ENCODE results near the gene MTG2. TPM values are rescaled to one million over a fixed set of nuclear protein-coding genes. Genes with fewer than 3 reads are reported as not detected.

MTG2 gene
- total and polyA plus RNA-seq, 2 of the 4 experiments (the other 2 are of a cell fraction): 11.5 to 25.2 TPM

DNA sequence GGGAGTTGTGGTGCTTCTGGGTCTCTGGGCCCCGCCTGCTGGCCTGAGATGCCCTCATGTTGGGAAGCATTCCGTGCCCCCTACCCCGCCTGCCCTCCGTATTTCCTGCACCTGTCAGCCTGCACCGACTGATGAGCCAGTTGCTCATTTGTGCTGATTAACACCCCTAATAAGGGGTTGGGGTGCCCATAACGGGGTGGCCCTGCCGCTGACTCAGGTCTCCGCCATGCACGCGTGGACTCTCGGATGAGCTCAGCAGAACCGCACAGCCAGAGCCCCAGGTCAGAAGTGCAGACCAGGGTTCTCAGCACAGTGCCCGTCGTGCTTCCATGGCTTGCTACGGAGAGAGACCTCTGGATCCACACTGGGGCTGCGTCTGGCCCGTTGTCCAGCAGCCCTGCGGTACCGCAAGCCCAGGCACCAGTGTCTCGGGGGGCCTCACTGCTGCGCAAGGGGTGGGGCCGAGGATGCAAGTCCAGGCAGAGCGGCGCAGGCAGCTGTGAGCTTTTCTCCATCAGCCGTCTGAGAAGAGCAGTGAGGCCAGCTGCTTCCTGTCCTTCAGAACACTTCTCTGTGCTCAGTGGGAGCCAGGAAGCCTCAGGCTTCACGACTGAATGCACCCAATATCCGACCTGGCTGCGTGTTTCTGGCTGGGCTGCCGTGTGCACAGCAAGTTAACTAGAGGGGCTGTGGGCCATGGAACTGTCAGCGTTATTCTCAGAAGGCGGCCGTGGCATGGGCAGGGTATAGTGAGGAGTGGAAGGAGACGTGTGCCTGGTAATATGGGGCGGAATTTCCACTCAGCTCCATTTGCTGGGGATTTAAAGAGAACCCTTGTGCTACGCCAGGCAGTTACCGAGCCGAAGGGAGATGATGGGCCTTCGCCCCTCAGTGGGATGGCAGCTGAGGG lies 18.6 kb downstream of the MTG2 start:
- Histone ChIP-seq H4K8ac (ENCODE audit: low read depth in 2 of 2, low read length in 2 of 2) (no peak overlapping the region), H3K27me3 (ENCODE audit: control insufficient read depth, insufficient read depth, low read length) (no peaks in the 10 kb centered on the region), H2BK120ac (ENCODE audit: low read depth, low read length) (no peak overlapping the region), H3K56ac (ENCODE audit: extremely low read depth, insufficient read depth, low read length) (no peak overlapping the region), H3K9me1 (ENCODE audit: insufficient read depth, low read length) (no peaks in the 10 kb centered on the region; the same call in 1 of the 2 replicates), H2BK20ac (ENCODE audit: low read depth, low read length) (no peak overlapping the region), H4K5ac (ENCODE audit: low read depth, low read length) (no peak overlapping the region), H4K20me1 (ENCODE audit: insufficient read depth, low read length) (peaks cover 4% of the 10 kb centered on the region; the same call in 1 of the 2 replicates), H3K4me2 (ENCODE audit: low read depth, low read length) (no peak overlapping the region), H3K36me3 (ENCODE audit: control insufficient read depth, insufficient read depth, low read length) (peaks cover 44% of the 10 kb centered on the region), H3K4me1 (ENCODE audit: control insufficient read depth, insufficient read depth, low read length) (no peaks in the 10 kb centered on the region), H3K27ac (ENCODE audit: insufficient read depth, low read length) (no peak overlapping the region), H3K4me3 (ENCODE audit: insufficient read depth, low read depth, low read length) (no peak overlapping the region), H3K9ac (ENCODE audit: low read depth, low read length) (no peak overlapping the region), H3K18ac (ENCODE audit: low read depth, low read length) (no peak overlapping the region), H2AK5ac (ENCODE audit: low read depth, low read length) (no peak overlapping the region), H4K91ac (ENCODE audit: insufficient read depth, low read depth, low read length) (no peak overlapping the region), H2AFZ (replicated peaks; ENCODE audit: low read length, poor library complexity) (no peak overlapping the region), H2BK5ac (ENCODE audit: low read depth, low read length, poor library complexity, severe bottlenecking) (no peak overlapping the region), H2BK15ac (ENCODE audit: low read depth, low read length) (no peak overlapping the region), H3K14ac (replicated peaks; ENCODE audit: low read depth, low read length) (no peak overlapping the region), H3K9me3 (ENCODE audit: control insufficient read depth, insufficient read depth, low read length) (no peaks in the 10 kb centered on the region), H2AK9ac (replicated peaks; ENCODE audit: low read depth, low read length, poor library complexity) (no peak overlapping the region), H3K4ac (ENCODE audit: low read depth, low read length) (no peak overlapping the region), H3K23ac (ENCODE audit: low read depth, low read length) (no peak overlapping the region), H3K79me1 (ENCODE audit: low read depth in 1 of 2, low read length in 2 of 2) (peaks cover 0 to 1% of the 10 kb centered on the region in 2 experiments; a peak in 3 of 4 replicates)
- WGBS, 2 experiments (ENCODE audit: extremely low coverage in 2 of 2, insufficient read length in 1 of 2): 94% methylated on average over 31 of the region's 38 CpGs; no CpG with 5 or more reads in 1 of the 2 experiments
- dilution Hi-C loops (cut with HindIII; ENCODE audit: low sequenced_read_pairs, unreplicated experiment) (no loop called here), in situ Hi-C loops (cut with MboI; ENCODE audit: low sequenced_read_pairs) (no loop called here), intact Hi-C loops (cut with micrococcal nuclease) (no loop called here)
- TF ChIP-seq, protein P1, sequence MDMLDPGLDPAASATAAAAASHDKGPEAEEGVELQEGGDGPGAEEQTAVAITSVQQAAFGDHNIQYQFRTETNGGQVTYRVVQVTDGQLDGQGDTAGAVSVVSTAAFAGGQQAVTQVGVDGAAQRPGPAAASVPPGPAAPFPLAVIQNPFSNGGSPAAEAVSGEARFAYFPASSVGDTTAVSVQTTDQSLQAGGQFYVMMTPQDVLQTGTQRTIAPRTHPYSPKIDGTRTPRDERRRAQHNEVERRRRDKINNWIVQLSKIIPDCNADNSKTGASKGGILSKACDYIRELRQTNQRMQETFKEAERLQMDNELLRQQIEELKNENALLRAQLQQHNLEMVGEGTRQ (IDR thresholded peaks at IDR 0.05; ENCODE audit: low read depth, low read length): no peak
- TF ChIP-seq MAFK (IDR thresholded peaks at IDR 0.05; ENCODE audit: low read depth, low read length) (no peak), CEBPB (IDR thresholded peaks at IDR 0.05; ENCODE audit: low read depth, low read length) (no peak), MAZ (IDR thresholded peaks at IDR 0.05; ENCODE audit: borderline replicate concordance, low read depth, low read length) (no peak), POLR2A (IDR thresholded peaks at IDR 0.05; ENCODE audit: low read depth, low read length) (no peak), MXI1 (IDR thresholded peaks at IDR 0.05; ENCODE audit: borderline replicate concordance, low read depth, low read length) (no peak), NFE2L2 (IDR thresholded peaks at IDR 0.05; ENCODE audit: low read depth, low read length) (no peak), CHD1 (IDR thresholded peaks at IDR 0.05; ENCODE audit: low read depth, low read length) (no peak), BHLHE40 (IDR thresholded peaks at IDR 0.05; ENCODE audit: low read depth, low read length) (no peak)
- TF ChIP-seq, protein P2, sequence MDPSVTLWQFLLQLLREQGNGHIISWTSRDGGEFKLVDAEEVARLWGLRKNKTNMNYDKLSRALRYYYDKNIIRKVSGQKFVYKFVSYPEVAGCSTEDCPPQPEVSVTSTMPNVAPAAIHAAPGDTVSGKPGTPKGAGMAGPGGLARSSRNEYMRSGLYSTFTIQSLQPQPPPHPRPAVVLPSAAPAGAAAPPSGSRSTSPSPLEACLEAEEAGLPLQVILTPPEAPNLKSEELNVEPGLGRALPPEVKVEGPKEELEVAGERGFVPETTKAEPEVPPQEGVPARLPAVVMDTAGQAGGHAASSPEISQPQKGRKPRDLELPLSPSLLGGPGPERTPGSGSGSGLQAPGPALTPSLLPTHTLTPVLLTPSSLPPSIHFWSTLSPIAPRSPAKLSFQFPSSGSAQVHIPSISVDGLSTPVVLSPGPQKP (IDR thresholded peaks at IDR 0.05; ENCODE audit: borderline replicate concordance, low read depth, low read length): no peak
- TF ChIP-seq, protein P3, sequence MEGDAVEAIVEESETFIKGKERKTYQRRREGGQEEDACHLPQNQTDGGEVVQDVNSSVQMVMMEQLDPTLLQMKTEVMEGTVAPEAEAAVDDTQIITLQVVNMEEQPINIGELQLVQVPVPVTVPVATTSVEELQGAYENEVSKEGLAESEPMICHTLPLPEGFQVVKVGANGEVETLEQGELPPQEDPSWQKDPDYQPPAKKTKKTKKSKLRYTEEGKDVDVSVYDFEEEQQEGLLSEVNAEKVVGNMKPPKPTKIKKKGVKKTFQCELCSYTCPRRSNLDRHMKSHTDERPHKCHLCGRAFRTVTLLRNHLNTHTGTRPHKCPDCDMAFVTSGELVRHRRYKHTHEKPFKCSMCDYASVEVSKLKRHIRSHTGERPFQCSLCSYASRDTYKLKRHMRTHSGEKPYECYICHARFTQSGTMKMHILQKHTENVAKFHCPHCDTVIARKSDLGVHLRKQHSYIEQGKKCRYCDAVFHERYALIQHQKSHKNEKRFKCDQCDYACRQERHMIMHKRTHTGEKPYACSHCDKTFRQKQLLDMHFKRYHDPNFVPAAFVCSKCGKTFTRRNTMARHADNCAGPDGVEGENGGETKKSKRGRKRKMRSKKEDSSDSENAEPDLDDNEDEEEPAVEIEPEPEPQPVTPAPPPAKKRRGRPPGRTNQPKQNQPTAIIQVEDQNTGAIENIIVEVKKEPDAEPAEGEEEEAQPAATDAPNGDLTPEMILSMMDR (conservative IDR thresholded peaks at IDR 0.05; ENCODE audit: low read depth, low read length): no peak
- ChIA-PET CTCF (no interaction called here), POLR2A (ENCODE audit: unreplicated experiment) (no interaction called here)
- no peak for DNase-seq
- ATAC-seq (ENCODE audit: low read depth): no peak
- no TSS peak for BruUV-seq (replicated peaks)

Data from IMR-90 (cell line).